GM12892 (cell line): ENCODE data around the gene UTP3.

Experiments used
- POLR2A ChIP-seq: IDR thresholded peaks from 2 replicates; pipeline ENCODE4 v1.6.1; 2011; ENCODE audit warnings: low read depth, low read length, control low read depth
- POLR2AphosphoS5 ChIP-seq: IDR thresholded peaks from 2 replicates; pipeline ENCODE4 v1.6.1; 2011; ENCODE audit warnings: low read depth, low read length, control low read depth
- TAF1 ChIP-seq: IDR thresholded peaks from 2 replicates; pipeline ENCODE4 v1.6.1; 2011; ENCODE audit warnings: low read depth, mild to moderate bottlenecking, control low read depth, low read length, borderline replicate concordance

DNA sequence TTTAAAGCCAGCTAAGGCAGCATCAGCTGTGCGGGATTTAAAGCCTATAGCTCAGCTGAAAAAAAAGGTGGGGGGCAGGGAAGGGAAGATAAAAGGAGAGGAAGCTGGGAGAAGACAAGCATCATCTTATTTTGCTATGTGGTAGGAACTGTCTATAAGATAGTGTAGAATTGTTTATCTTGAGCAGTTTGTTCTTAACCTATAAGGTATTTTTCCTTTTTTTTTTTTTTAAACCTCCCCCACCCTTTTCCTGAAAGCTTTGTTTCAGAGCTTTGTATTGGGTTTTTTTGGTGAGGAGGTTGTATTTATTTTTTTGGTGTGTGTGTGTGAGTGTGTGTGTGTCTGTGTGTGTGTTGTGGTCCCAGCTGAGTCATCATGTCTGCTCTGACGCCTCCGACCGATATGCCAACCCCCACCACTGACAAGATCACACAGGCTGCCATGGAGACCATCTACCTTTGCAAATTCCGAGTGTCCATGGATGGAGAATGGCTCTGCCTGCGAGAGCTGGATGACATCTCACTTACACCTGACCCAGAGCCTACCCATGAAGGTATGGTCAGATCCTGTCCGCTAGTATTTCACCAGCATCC is 34.0 kb downstream of the UTP3 start:
- TF ChIP-seq TAF1: no peak
- no peak for TF ChIP-seq POLR2A
- no peak for TF ChIP-seq POLR2AphosphoS5
